ENCODE data around the gene GFOD2.

DNA sequence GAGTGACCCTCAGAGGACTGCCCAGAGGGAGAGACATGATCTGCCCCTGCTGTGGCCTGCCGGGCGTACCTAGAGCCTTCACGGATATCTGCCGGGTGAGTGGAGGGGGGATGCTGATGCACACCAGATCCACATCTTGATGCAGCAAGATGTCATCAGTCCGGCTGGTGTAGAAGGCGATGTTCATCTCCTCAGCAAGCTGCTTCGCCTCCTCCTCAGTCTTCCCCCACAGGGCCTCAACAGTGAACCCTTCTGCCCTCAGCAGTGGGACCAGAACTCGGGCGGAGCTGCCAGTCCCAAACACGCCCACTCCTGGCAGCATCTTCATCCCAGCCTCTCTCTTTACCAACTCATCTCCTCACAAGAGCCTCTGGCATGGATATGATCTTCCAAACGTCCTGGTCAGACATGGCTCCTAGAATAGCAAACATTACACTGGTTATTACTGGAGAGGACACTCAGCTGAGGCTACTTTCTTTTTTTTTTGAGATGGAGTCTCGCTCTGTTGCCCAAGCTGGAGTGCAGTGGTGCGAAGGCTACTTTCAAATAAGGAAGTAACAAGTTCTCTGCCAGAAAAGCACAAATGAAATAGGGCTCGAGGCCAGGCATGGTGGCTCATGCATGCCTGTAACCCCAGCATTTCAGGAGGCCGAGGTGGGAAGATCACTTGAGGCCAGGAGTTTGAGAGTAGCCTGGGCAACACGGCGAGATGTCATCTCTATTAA is 33.6 kb downstream of the GFOD2 start:
- TF ChIP-seq GATA2 (IDR thresholded peaks at IDR 0.05; ENCODE audit: low read depth, low read length): no peak
- TF ChIP-seq GATA3 (IDR thresholded peaks at IDR 0.05; ENCODE audit: low read depth, low read length): no peak
